Measurements from ENCODE around the gene ARHGAP15. TPM values are rescaled to one million over a fixed set of nuclear protein-coding genes. Genes with fewer than 3 reads are reported as not detected.

The ARHGAP15 gene
- polyA plus RNA-seq, 2 donors = 0.69 to 1.1 TPM

GRCh38 chr2:143779021-143779420 lies 649.8 kb downstream of the ARHGAP15 start:
- 85 to 86% methylated on average over 3 of the region's 3 CpGs for WGBS, 2 donors

GRCh38 chr2:143786026-143786765 lies 657.0 kb downstream of the ARHGAP15 start:
- Histone ChIP-seq H3K4me3 (ENCODE audit: low read depth in 1 of 2, low read length in 2 of 2) (no peak overlapping the region), H3K27me3 (ENCODE audit: control insufficient read depth in 1 of 2, insufficient read depth in 2 of 2, low read length in 2 of 2) (peaks cover 0 to 2% of the 10 kb centered on the region in 2 donors), H3K4me1 (ENCODE audit: control insufficient read depth in 2 of 2, insufficient read depth in 2 of 2, low read length in 1 of 2) (no peaks in the 10 kb centered on the region), H3K36me3 (ENCODE audit: control insufficient read depth in 2 of 2, insufficient read depth in 2 of 2, low read length in 1 of 2) (no peaks in the 10 kb centered on the region), H3K27ac (ENCODE audit: low read depth in 2 of 2, low read length in 1 of 2) (no peak overlapping the region), H3K9me3 (ENCODE audit: control insufficient read depth in 2 of 2, insufficient read depth in 1 of 2, low read depth in 1 of 2, low read length in 1 of 2) (no peaks in the 10 kb centered on the region)
- 71 to 77% methylated on average over 5 of the region's 5 CpGs for WGBS, 2 donors

More at GRCh38 chr2:143779021-143779420, 649.8 kb downstream of the ARHGAP15 start:
- H3K4me3 ChIP-seq (ENCODE audit: low read depth in 1 of 2, low read length in 2 of 2) = no peak overlapping the region
- H3K27me3 ChIP-seq (ENCODE audit: control insufficient read depth in 1 of 2, insufficient read depth in 2 of 2, low read length in 2 of 2) = no peaks in the 10 kb centered on the region
- H3K27ac ChIP-seq (ENCODE audit: low read depth in 2 of 2, low read length in 1 of 2) = no peak overlapping the region
- no peaks in the 10 kb centered on the region for H3K4me1 ChIP-seq (ENCODE audit: control insufficient read depth in 2 of 2, insufficient read depth in 2 of 2, low read length in 1 of 2)
- no peaks in the 10 kb centered on the region for H3K9me3 ChIP-seq (ENCODE audit: control insufficient read depth in 2 of 2, insufficient read depth in 1 of 2, low read depth in 1 of 2, low read length in 1 of 2)
- H3K36me3 ChIP-seq (ENCODE audit: control insufficient read depth in 2 of 2, insufficient read depth in 2 of 2, low read length in 1 of 2) = no peaks in the 10 kb centered on the region

GRCh38 chr2:143787674-143788073 lies 658.5 kb downstream of the ARHGAP15 start:
- WGBS, 2 donors = 88 to 91% methylated on average over 2 of the region's 2 CpGs

DNA sequence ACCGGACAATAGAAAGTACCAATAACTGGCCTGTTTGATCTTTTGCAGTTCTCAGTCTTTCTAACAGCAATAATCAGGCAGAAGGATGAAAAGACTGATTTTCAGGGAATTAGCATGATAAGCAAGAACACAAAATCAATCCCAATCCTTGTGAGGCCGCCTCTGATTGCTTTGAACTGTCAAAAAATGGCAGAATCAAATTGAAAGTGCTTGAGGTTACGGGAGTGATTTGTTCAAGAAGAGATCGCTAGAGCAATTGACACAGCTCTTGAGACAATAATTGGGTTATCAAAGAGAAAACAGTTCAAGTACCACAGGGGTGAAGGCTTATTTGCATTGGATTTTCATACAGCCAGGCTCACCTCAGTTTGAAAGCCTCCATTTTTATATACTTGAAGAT lies 663.4 kb downstream of the ARHGAP15 start:
- Histone ChIP-seq H3K36me3 (ENCODE audit: control insufficient read depth in 2 of 2, insufficient read depth in 2 of 2, low read length in 1 of 2) (no peaks in the 10 kb centered on the region), H3K9me3 (ENCODE audit: control insufficient read depth in 2 of 2, insufficient read depth in 1 of 2, low read depth in 1 of 2, low read length in 1 of 2) (no peaks in the 10 kb centered on the region), H3K4me3 (ENCODE audit: low read depth in 1 of 2, low read length in 2 of 2) (no peak overlapping the region), H3K27me3 (ENCODE audit: control insufficient read depth in 1 of 2, insufficient read depth in 2 of 2, low read length in 2 of 2) (no peaks in the 10 kb centered on the region), H3K4me1 (ENCODE audit: control insufficient read depth in 2 of 2, insufficient read depth in 2 of 2, low read length in 1 of 2) (no peaks in the 10 kb centered on the region), H3K27ac (ENCODE audit: low read depth in 2 of 2, low read length in 1 of 2) (no peak overlapping the region)
- 72 to 87% methylated on average over 4 of the region's 4 CpGs for WGBS, 2 donors

More at GRCh38 chr2:143787674-143788073, 658.5 kb downstream of the ARHGAP15 start:
- peaks cover 0 to 2% of the 10 kb centered on the region in 2 donors for H3K27me3 ChIP-seq (ENCODE audit: control insufficient read depth in 1 of 2, insufficient read depth in 2 of 2, low read length in 2 of 2)
- H3K36me3 ChIP-seq (ENCODE audit: control insufficient read depth in 2 of 2, insufficient read depth in 2 of 2, low read length in 1 of 2) = no peaks in the 10 kb centered on the region
- H3K4me1 ChIP-seq (ENCODE audit: control insufficient read depth in 2 of 2, insufficient read depth in 2 of 2, low read length in 1 of 2) = no peaks in the 10 kb centered on the region
- no peak overlapping the region for H3K4me3 ChIP-seq (ENCODE audit: low read depth in 1 of 2, low read length in 2 of 2)
- no peak overlapping the region for H3K27ac ChIP-seq (ENCODE audit: low read depth in 2 of 2, low read length in 1 of 2)
- H3K9me3 ChIP-seq (ENCODE audit: control insufficient read depth in 2 of 2, insufficient read depth in 1 of 2, low read depth in 1 of 2, low read length in 1 of 2) = no peaks in the 10 kb centered on the region

DNA sequence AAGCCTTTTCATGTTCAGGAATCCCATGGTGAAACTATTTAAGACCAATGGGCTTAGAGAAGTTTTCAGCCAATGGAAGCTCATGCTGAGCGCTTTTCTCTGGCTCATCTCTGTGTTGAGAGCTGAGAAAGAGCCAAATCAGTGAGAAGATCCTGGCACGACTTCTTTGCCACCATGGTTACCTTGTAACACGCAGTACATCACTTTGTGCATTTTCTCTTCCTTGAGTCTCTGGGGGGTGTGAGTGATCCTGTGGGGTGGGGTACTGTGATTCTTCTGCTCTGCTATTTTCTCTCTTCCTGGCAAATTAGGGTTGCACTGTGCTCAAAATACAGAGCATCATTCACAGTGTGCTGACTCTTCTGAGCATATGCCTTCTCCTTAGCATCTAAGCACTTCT lies 664.2 kb downstream of the ARHGAP15 start:
- WGBS, 2 donors = 94 to 95% methylated on average over 3 of the region's 3 CpGs

DNA sequence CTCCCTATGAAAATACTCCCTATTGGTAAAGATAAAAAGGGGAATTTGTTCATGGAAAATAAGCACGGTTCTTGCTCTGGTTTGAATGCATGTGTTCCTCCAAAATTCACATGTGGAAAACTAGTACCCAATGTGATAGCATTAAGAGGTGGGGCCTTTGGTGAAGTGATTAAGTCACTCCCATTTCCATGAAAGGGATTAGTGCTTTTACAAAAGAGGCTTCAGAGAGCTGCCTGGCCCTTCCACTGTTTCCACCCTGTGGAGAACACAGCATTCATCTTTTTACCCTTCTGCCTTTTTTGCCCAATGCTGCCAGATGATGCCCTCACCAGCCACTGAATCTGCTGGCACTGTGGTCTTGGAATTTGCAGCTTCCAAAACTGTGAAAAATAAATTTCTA lies 666.8 kb downstream of the ARHGAP15 start:
- WGBS, 2 donors = 89 to 91% methylated on average over 1 of the region's 1 CpG
- Histone ChIP-seq H3K9me3 (ENCODE audit: control insufficient read depth in 2 of 2, insufficient read depth in 1 of 2, low read depth in 1 of 2, low read length in 1 of 2) (no peaks in the 10 kb centered on the region), H3K4me3 (ENCODE audit: low read depth in 1 of 2, low read length in 2 of 2) (no peak overlapping the region), H3K27me3 (ENCODE audit: control insufficient read depth in 1 of 2, insufficient read depth in 2 of 2, low read length in 2 of 2) (no peaks in the 10 kb centered on the region), H3K27ac (ENCODE audit: low read depth in 2 of 2, low read length in 1 of 2) (no peak overlapping the region), H3K36me3 (ENCODE audit: control insufficient read depth in 2 of 2, insufficient read depth in 2 of 2, low read length in 1 of 2) (no peaks in the 10 kb centered on the region), H3K4me1 (ENCODE audit: control insufficient read depth in 2 of 2, insufficient read depth in 2 of 2, low read length in 1 of 2) (no peaks in the 10 kb centered on the region)

More for the DNA sequence above, 664.2 kb downstream of the ARHGAP15 start:
- Histone ChIP-seq H3K9me3 (ENCODE audit: control insufficient read depth in 2 of 2, insufficient read depth in 1 of 2, low read depth in 1 of 2, low read length in 1 of 2) (no peaks in the 10 kb centered on the region), H3K36me3 (ENCODE audit: control insufficient read depth in 2 of 2, insufficient read depth in 2 of 2, low read length in 1 of 2) (no peaks in the 10 kb centered on the region), H3K4me1 (ENCODE audit: control insufficient read depth in 2 of 2, insufficient read depth in 2 of 2, low read length in 1 of 2) (no peaks in the 10 kb centered on the region), H3K27ac (ENCODE audit: low read depth in 2 of 2, low read length in 1 of 2) (no peak overlapping the region), H3K27me3 (ENCODE audit: control insufficient read depth in 1 of 2, insufficient read depth in 2 of 2, low read length in 2 of 2) (no peaks in the 10 kb centered on the region), H3K4me3 (ENCODE audit: low read depth in 1 of 2, low read length in 2 of 2) (no peak overlapping the region)

GRCh38 chr2:143801561-143801960 lies 672.3 kb downstream of the ARHGAP15 start:
- Histone ChIP-seq H3K9me3 (ENCODE audit: control insufficient read depth in 2 of 2, insufficient read depth in 1 of 2, low read depth in 1 of 2, low read length in 1 of 2) (no peaks in the 10 kb centered on the region), H3K36me3 (ENCODE audit: control insufficient read depth in 2 of 2, insufficient read depth in 2 of 2, low read length in 1 of 2) (no peaks in the 10 kb centered on the region), H3K4me1 (ENCODE audit: control insufficient read depth in 2 of 2, insufficient read depth in 2 of 2, low read length in 1 of 2) (no peaks in the 10 kb centered on the region), H3K4me3 (ENCODE audit: low read depth in 1 of 2, low read length in 2 of 2) (no peak overlapping the region), H3K27me3 (ENCODE audit: control insufficient read depth in 1 of 2, insufficient read depth in 2 of 2, low read length in 2 of 2) (no peaks in the 10 kb centered on the region), H3K27ac (ENCODE audit: low read depth in 2 of 2, low read length in 1 of 2) (no peak overlapping the region)
- WGBS, 2 donors = 72 to 75% methylated on average over 1 of the region's 1 CpG

DNA sequence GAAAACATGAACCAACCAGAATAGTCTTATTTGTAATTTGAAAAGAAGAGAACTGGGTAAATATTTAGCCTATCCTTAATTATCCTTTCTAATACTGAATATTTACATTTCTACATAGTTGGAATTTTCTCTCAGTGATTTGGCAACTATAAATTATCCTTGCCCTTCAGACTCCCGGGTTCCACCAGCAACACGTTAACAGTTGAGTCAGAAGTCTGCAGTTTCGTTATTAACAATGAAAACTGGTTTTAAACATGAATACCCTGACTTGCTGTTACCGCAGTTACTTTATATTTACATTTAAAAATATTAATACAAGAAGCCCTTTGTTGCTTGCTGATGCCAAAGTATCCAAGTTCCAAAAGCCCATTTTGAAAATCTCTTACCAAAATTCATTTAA lies 673.0 kb downstream of the ARHGAP15 start:
- H3K9me3 ChIP-seq (ENCODE audit: control insufficient read depth in 2 of 2, insufficient read depth in 1 of 2, low read depth in 1 of 2, low read length in 1 of 2) = no peaks in the 10 kb centered on the region
- 18 to 35% methylated on average over 4 of the region's 4 CpGs for WGBS, 2 donors
- H3K27ac ChIP-seq (ENCODE audit: low read depth in 2 of 2, low read length in 1 of 2) = no peak overlapping the region
- no peaks in the 10 kb centered on the region for H3K36me3 ChIP-seq (ENCODE audit: control insufficient read depth in 2 of 2, insufficient read depth in 2 of 2, low read length in 1 of 2)
- no peak overlapping the region for H3K4me3 ChIP-seq (ENCODE audit: low read depth in 1 of 2, low read length in 2 of 2)
- H3K27me3 ChIP-seq (ENCODE audit: control insufficient read depth in 1 of 2, insufficient read depth in 2 of 2, low read length in 2 of 2) = no peaks in the 10 kb centered on the region
- H3K4me1 ChIP-seq (ENCODE audit: control insufficient read depth in 2 of 2, insufficient read depth in 2 of 2, low read length in 1 of 2) = no peaks in the 10 kb centered on the region

DNA sequence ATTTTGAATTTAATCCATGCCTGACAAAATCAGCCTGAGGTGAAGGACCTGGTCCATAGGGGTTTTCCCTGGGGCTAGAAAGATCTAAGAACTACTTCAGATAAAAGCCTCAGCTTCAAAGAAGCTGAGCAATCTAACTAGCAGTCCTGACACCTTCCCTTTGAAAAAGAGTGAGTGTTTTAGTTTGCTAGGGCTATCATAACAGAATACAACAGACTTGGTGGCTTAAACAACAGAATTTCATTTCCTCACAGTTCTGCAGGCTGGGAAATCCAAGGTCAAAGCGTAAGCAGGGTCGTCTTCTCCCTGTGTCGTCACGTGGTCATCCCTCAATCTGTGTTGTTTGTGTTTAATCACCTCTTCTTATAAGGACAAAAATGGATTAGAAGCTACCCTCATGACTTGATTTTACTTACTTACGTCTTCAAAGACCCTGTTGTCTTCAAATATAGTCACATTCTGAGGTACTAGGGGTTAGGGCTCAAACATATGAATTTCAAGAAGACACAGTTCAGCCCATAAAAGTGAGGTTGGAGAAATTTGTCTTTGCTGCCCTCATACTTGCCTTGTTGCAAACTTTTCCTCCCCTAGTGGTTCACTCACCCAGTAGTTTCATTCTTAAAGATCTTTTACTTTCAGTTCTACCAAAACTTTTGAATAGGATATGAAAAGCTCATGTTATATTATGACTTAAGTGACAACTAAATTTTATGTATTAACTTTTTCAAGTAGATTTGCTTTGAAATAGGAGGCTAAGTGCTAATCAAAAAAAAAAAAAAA lies 673.8 kb downstream of the ARHGAP15 start:
- H3K27me3 ChIP-seq (ENCODE audit: control insufficient read depth in 1 of 2, insufficient read depth in 2 of 2, low read length in 2 of 2) = no peaks in the 10 kb centered on the region
- H3K4me1 ChIP-seq (ENCODE audit: control insufficient read depth in 2 of 2, insufficient read depth in 2 of 2, low read length in 1 of 2) = no peaks in the 10 kb centered on the region
- H3K36me3 ChIP-seq (ENCODE audit: control insufficient read depth in 2 of 2, insufficient read depth in 2 of 2, low read length in 1 of 2) = no peaks in the 10 kb centered on the region
- 80 to 81% methylated on average over 5 of the region's 5 CpGs for WGBS, 2 donors
- no peaks in the 10 kb centered on the region for H3K9me3 ChIP-seq (ENCODE audit: control insufficient read depth in 2 of 2, insufficient read depth in 1 of 2, low read depth in 1 of 2, low read length in 1 of 2)
- no peak overlapping the region for H3K27ac ChIP-seq (ENCODE audit: low read depth in 2 of 2, low read length in 1 of 2)
- H3K4me3 ChIP-seq (ENCODE audit: low read depth in 1 of 2, low read length in 2 of 2) = no peak overlapping the region
